WTC11 (cell line): ENCODE data around the gene TP73.

Experiments used
- CTCF ChIP-seq: fragments of 200-600 bp; IDR thresholded peaks from 2 replicates; pipeline ENCODE4 v1.8.0; 2022; ENCODE audit warnings: antibody characterized with exemption
- ELF4 ChIP-seq: sonication (generic); formaldehyde crosslinking; IDR thresholded peaks from 2 replicates; pipeline ENCODE4 v1.8.1; 2022; ENCODE audit warnings: low read depth, mild to moderate bottlenecking, moderate library complexity, missing genetic modification reagents
- ERG ChIP-seq: fragments of 250-450 bp; sonication (Bioruptor Pico); IDR thresholded peaks from 2 replicates; pipeline ENCODE4 v1.8.0; 2021; ENCODE audit warnings: mild to moderate bottlenecking
- FOXJ3 ChIP-seq: sonication (generic); formaldehyde crosslinking; IDR thresholded peaks from 2 replicates; pipeline ENCODE4 v1.9.0; 2021; ENCODE audit warnings: missing genetic modification reagents, mild to moderate bottlenecking, borderline replicate concordance
- IRF2 ChIP-seq: sonication (generic); formaldehyde crosslinking; IDR thresholded peaks from 2 replicates; pipeline ENCODE4 v1.8.0; 2022; ENCODE audit warnings: low read depth, missing genetic modification reagents, borderline replicate concordance
- MAX ChIP-seq: sonication (generic); formaldehyde crosslinking; IDR thresholded peaks from 2 replicates; pipeline ENCODE4 v1.8.0; 2022; ENCODE audit warnings: mild to moderate bottlenecking, missing genetic modification reagents
- NFYB ChIP-seq: sonication (generic); formaldehyde crosslinking; conservative IDR thresholded peaks from 2 replicates; pipeline ENCODE4 v1.8.0; 2022; ENCODE audit warnings: low read depth, missing genetic modification reagents
- PRDM15 ChIP-seq: sonication (generic); formaldehyde crosslinking; IDR thresholded peaks from 2 replicates; pipeline ENCODE4 v1.8.0; 2022; ENCODE audit warnings: missing genetic modification reagents
- RELA ChIP-seq: sonication (generic); formaldehyde crosslinking; IDR thresholded peaks from 2 replicates; pipeline ENCODE4 v1.8.1; 2022; ENCODE audit warnings: missing genetic modification reagents, mild to moderate bottlenecking, borderline replicate concordance
- USF1 ChIP-seq: sonication (generic); formaldehyde crosslinking; IDR thresholded peaks from 2 replicates; pipeline ENCODE4 v1.8.0; 2022; ENCODE audit warnings: mild to moderate bottlenecking, missing genetic modification reagents
- USF2 ChIP-seq: sonication (generic); formaldehyde crosslinking; IDR thresholded peaks from 2 replicates; pipeline ENCODE4 v1.8.1; 2023; ENCODE audit warnings: mild to moderate bottlenecking, missing genetic modification reagents, moderate library complexity
- ZNF317 ChIP-seq: sonication (generic); formaldehyde crosslinking; IDR thresholded peaks from 2 replicates; pipeline ENCODE4 v1.8.1; 2023; ENCODE audit warnings: low read depth, mild to moderate bottlenecking, moderate library complexity, missing genetic modification reagents, borderline replicate concordance
- ZNF396 ChIP-seq: fragments of 250-450 bp; sonication (Bioruptor Pico); IDR thresholded peaks from 2 replicates; pipeline ENCODE4 v1.8.0; 2021; ENCODE audit warnings: mild to moderate bottlenecking, moderate library complexity, borderline replicate concordance
- ZNF423 ChIP-seq: fragments of 250-450 bp; sonication (Bioruptor Pico); IDR thresholded peaks from 2 replicates; pipeline ENCODE4 v2.1.2; 2022; ENCODE audit warnings: mild to moderate bottlenecking, moderate library complexity

- TF ChIP-seq CTCF (no peak), ZNF396 (CRISPR knock-in tag) (no peak), USF2 (CRISPR knock-in tag) (no peak), ZNF423 (CRISPR knock-in tag) (no peak), USF1 (CRISPR knock-in tag) (no peak), MAX (CRISPR knock-in tag) (no peak), NFYB (CRISPR knock-in tag) (no peak), ELF4 (CRISPR knock-in tag) (no peak), ERG (CRISPR knock-in tag) (no peak), FOXJ3 (CRISPR knock-in tag) (no peak), IRF2 (CRISPR knock-in tag) (no peak), RELA (CRISPR knock-in tag) (no peak), ZNF317 (CRISPR knock-in tag) (no peak), PRDM15 (CRISPR knock-in tag) (no peak)
These were observed 19.5 kb upstream of the TP73 start for GRCh38 chr1:3632716-3633343.
